ENCODE data around the gene SORCS3. TPM values are rescaled to one million over a fixed set of nuclear protein-coding genes. Genes with fewer than 3 reads are reported as not detected.

SORCS3 gene
- total and polyA plus RNA-seq, 9 of the 15 experiments (the other 6 are each of a cell fraction or from before 2014, with no cell fraction given), result not detected

- TF ChIP-seq NBN (IDR thresholded peaks at IDR 0.05; ENCODE audit: low read depth) (no peak), E4F1 (CRISPR knock-in tag; IDR thresholded peaks at IDR 0.05; ENCODE audit: borderline replicate concordance) (no peak), ZHX1 (conservative IDR thresholded peaks at IDR 0.05; ENCODE audit: low read length) (no peak), ZNF639 (CRISPR knock-in tag; conservative IDR thresholded peaks at IDR 0.05 in 1 of 2, IDR thresholded peaks at IDR 0.05 in 1 of 2) (no peak)
These were observed 15.9 kb downstream of the SORCS3 start (continued) for GRCh38 chr10:104657036-104657435.

Data from K562 (cell line).